Measurements from ENCODE around the gene CORO1C. TPM values are rescaled to one million over a fixed set of nuclear protein-coding genes. Genes with fewer than 3 reads are reported as not detected.
"Not testable (repeated sequence)": the region's sequence is repeated elsewhere in the genome, so short reads cannot be mapped to it uniquely, and the experiment has no call there.

CORO1C gene
- polyA plus RNA-seq, 1 donor: 68.4 TPM

DNA sequence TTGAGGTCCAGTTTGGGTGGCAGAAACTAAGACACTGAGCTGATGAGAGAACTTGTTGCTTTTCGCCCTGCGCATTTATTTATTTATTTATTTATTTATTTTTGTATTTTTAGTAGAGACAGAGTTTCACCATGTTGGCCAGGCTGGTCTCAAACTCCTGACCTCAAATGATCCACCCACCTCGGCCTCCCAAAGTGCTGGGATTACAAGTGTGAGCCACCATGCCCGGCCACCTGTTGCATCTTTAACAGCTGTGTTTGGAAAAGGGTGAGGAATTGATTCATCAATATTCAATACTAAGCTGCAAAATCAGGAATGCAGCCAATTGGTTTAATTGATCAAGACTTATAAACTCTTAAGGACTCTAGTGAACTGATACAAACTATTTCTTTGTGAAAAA lies 73.2 kb downstream of the CORO1C start:
- H3K4me1 ChIP-seq (ENCODE audit: control insufficient read depth, insufficient read depth, low read length); H3K27ac ChIP-seq (ENCODE audit: low read length); H3K9me3 ChIP-seq (ENCODE audit: control insufficient read depth, low read depth, low read length); H3K27me3 ChIP-seq (ENCODE audit: control insufficient read depth, insufficient read depth, low read length); DNase-seq; H3K4me3 ChIP-seq (ENCODE audit: low read length): not testable (repeated sequence)
- no CpG with 5 or more reads among the region's 4 CpGs for WGBS (ENCODE audit: insufficient coverage, low lambda C conversion rate)
- peaks cover 46% of the 10 kb centered on the region for H3K36me3 ChIP-seq (ENCODE audit: control insufficient read depth, insufficient read depth, low read length)

DNA sequence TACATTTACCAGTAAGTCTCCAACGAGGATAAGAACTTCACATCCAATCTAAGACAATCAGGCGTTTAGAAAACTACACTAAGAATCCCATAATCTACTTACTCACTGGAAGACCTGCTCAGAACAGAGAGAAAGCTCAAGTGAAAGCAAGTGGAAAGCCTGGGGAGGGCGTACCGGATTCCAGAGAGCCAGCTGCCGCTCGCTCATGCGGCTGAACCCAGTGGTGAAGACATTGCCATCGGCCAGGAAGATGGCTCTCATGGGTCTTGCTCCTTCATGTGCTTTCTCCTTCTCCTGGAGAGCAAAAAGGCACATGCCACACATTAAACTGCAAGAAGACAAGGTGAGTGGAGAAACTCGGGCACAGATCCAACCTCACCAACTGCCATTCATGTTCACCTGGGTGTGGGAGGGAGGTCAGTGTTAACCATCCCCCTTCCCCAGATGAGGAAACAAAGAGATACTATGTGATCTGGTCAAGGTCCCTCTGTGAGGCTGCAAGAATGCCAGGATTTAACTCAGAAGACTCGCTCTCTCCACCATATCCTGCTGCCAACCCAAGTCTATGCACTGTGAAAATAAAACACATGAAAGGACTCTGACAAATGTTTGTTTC lies 74.1 kb downstream of the CORO1C start:
- no peaks in the 10 kb centered on the region for H3K27me3 ChIP-seq (ENCODE audit: control insufficient read depth, insufficient read depth, low read length)
- no peak overlapping the region for H3K27ac ChIP-seq (ENCODE audit: low read length)
- H3K4me1 ChIP-seq (ENCODE audit: control insufficient read depth, insufficient read depth, low read length): no peaks in the 10 kb centered on the region
- H3K4me3 ChIP-seq (ENCODE audit: low read length): no peak overlapping the region
- peaks cover 3% of the 10 kb centered on the region for H3K9me3 ChIP-seq (ENCODE audit: control insufficient read depth, low read depth, low read length)
- WGBS (ENCODE audit: insufficient coverage, low lambda C conversion rate): no CpG with 5 or more reads among the region's 10 CpGs
- H3K36me3 ChIP-seq (ENCODE audit: control insufficient read depth, insufficient read depth, low read length): peaks cover 55% of the 10 kb centered on the region
- DNase-seq: no peak

DNA sequence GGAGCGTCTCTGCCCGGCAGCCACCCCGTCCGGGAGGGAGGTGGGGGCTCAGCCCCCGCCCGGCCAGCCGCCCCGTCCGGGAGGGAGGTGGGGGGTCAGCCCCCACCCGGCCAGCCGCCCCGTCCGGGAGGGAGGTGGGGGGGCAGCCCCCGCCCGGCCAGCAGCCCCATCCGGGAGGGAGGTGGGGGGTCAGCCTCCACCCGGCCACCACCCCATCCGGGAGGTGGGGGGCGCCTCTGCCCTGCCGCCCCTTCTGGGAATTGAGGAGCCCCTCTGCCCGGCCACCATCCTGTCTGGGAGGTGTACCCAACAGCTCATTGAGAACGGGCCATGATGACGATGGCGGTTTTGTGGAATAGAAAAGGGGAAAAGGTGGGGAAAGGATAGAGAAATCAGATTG lies 75.1 kb downstream of the CORO1C start:
- H3K4me1 ChIP-seq (ENCODE audit: control insufficient read depth, insufficient read depth, low read length); H3K9me3 ChIP-seq (ENCODE audit: control insufficient read depth, low read depth, low read length); H3K27me3 ChIP-seq (ENCODE audit: control insufficient read depth, insufficient read depth, low read length); H3K27ac ChIP-seq (ENCODE audit: low read length); DNase-seq; H3K4me3 ChIP-seq (ENCODE audit: low read length): not testable (repeated sequence)
- WGBS (ENCODE audit: insufficient coverage, low lambda C conversion rate): 100% methylated on average over 1 of the region's 24 CpGs
- H3K36me3 ChIP-seq (ENCODE audit: control insufficient read depth, insufficient read depth, low read length): peaks cover 59% of the 10 kb centered on the region

DNA sequence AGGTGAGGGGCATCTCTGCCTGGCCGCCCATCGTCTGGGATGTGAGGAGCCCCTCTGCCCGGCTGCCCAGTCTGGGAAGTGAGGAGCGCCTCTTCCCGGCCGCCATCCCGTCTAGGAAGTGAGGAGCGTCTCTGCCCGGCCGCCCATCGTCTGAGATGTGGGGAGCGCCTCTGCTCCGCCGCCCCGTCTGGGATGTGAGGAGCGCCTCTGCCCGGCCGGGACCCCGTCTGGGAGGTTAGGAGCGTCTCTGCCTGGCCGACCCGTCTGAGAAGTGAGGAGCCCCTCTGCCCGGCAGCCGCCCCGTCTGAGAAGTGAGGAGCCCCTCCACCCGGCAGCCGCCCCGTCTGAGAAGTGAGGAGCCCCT lies 75.5 kb downstream of the CORO1C start:
- H3K9me3 ChIP-seq (ENCODE audit: control insufficient read depth, low read depth, low read length); H3K4me1 ChIP-seq (ENCODE audit: control insufficient read depth, insufficient read depth, low read length); H3K27me3 ChIP-seq (ENCODE audit: control insufficient read depth, insufficient read depth, low read length); DNase-seq; H3K27ac ChIP-seq (ENCODE audit: low read length); H3K4me3 ChIP-seq (ENCODE audit: low read length): not testable (repeated sequence)
- WGBS (ENCODE audit: insufficient coverage, low lambda C conversion rate): no CpG with 5 or more reads among the region's 28 CpGs
- peaks cover 64% of the 10 kb centered on the region for H3K36me3 ChIP-seq (ENCODE audit: control insufficient read depth, insufficient read depth, low read length)

DNA sequence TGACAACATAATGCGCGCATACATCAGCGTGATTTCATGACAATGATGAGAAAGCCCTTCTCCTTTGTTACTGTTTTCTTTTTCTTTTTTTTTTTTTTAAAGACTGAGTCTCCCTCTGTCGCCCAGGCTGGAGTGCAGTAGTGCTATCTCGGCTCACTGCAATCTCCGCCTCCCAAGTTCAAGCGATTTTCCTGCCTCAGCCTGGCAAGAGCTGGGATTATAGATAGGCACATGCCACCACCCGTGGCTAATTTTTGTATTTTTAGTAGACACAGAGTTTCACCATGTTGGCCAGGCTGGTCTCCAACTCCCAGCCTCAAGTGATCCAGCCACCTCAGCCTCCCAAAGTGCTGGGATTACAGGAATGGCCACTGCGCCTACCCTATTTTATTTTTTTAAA lies 76.7 kb downstream of the CORO1C start:
- H3K27me3 ChIP-seq (ENCODE audit: control insufficient read depth, insufficient read depth, low read length); H3K27ac ChIP-seq (ENCODE audit: low read length); H3K9me3 ChIP-seq (ENCODE audit: control insufficient read depth, low read depth, low read length); H3K4me3 ChIP-seq (ENCODE audit: low read length); DNase-seq; H3K4me1 ChIP-seq (ENCODE audit: control insufficient read depth, insufficient read depth, low read length): not testable (repeated sequence)
- peaks cover 66% of the 10 kb centered on the region for H3K36me3 ChIP-seq (ENCODE audit: control insufficient read depth, insufficient read depth, low read length)
- WGBS (ENCODE audit: insufficient coverage, low lambda C conversion rate): 90% methylated on average over 4 of the region's 9 CpGs

DNA sequence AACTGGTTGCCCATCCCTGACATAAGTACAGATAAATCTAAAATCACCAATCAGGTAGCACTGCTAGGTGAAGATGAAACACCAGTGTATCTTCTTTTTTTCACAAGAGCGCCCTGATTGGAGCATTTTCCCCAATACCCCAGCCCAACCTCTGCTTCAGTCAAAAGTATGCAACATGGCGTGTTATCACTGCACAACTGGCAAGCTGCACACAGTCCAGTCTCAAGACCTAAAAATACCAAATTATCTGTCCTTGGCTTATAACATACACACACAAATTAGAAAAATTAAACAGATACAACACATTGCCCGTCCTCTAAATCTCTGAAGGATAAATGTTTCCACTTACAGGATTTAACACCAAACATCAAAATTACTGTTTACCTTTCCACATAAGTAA lies 77.4 kb downstream of the CORO1C start:
- Histone ChIP-seq H3K4me3 (ENCODE audit: low read length) (no peak overlapping the region), H3K36me3 (ENCODE audit: control insufficient read depth, insufficient read depth, low read length) (peaks cover 66% of the 10 kb centered on the region), H3K9me3 (ENCODE audit: control insufficient read depth, low read depth, low read length) (peaks cover 3% of the 10 kb centered on the region), H3K27ac (ENCODE audit: low read length) (no peak overlapping the region), H3K27me3 (ENCODE audit: control insufficient read depth, insufficient read depth, low read length) (no peaks in the 10 kb centered on the region), H3K4me1 (ENCODE audit: control insufficient read depth, insufficient read depth, low read length) (no peaks in the 10 kb centered on the region)
- DNase-seq: no peak
- 100% methylated on average over 1 of the region's 3 CpGs for WGBS (ENCODE audit: insufficient coverage, low lambda C conversion rate)

DNA sequence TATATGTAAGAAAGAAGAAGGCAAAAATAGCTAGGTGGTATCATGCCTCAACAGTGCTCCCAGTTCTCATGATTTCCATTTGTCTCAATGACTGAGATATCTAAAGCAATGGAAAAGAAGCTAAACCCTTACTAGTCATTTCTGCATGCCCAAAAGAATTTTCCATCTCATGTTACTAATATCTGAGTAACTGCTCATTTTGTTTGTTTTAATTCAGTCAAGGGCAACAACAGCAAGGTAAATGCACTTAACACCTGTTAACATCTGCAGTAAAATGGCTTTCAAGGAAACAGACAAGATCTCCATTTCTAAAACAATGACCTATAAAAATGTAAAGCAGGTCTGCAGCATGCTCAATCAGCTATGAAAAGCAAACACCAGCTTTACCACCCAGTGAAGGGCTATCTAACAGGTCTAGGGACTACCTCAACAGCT lies 78.2 kb downstream of the CORO1C start:
- no peak overlapping the region for H3K27ac ChIP-seq (ENCODE audit: low read length)
- H3K36me3 ChIP-seq (ENCODE audit: control insufficient read depth, insufficient read depth, low read length): peaks cover 66% of the 10 kb centered on the region
- DNase-seq: no peak
- H3K27me3 ChIP-seq (ENCODE audit: control insufficient read depth, insufficient read depth, low read length): no peaks in the 10 kb centered on the region
- H3K4me1 ChIP-seq (ENCODE audit: control insufficient read depth, insufficient read depth, low read length): no peaks in the 10 kb centered on the region
- peaks cover 3% of the 10 kb centered on the region for H3K9me3 ChIP-seq (ENCODE audit: control insufficient read depth, low read depth, low read length)
- H3K4me3 ChIP-seq (ENCODE audit: low read length): no peak overlapping the region

DNA sequence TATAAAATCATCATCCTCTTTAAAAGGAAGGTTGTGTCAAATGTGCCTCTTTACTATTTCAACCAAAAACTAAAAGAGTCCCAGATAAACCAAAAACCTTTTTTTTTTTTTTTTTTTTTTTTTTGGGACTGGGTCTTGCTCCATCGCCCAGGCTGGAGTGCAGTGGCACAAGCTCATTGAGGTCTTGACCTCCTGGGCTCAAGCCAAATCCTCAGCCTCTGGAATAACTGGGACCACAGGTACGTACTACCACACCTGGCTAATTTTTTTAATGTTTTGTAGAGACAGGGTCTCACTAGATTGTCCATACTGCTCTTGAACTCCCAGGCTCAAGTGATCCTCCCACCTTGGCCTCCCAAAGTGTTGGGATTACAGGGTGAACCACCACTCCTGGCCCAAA lies 81.2 kb downstream of the CORO1C start:
- Histone ChIP-seq H3K27ac (ENCODE audit: low read length) (no peak overlapping the region), H3K9me3 (ENCODE audit: control insufficient read depth, low read depth, low read length) (no peaks in the 10 kb centered on the region), H3K4me1 (ENCODE audit: control insufficient read depth, insufficient read depth, low read length) (no peaks in the 10 kb centered on the region), H3K27me3 (ENCODE audit: control insufficient read depth, insufficient read depth, low read length) (no peaks in the 10 kb centered on the region), H3K36me3 (ENCODE audit: control insufficient read depth, insufficient read depth, low read length) (peaks cover 74% of the 10 kb centered on the region), H3K4me3 (ENCODE audit: low read length) (no peak overlapping the region)
- WGBS (ENCODE audit: insufficient coverage, low lambda C conversion rate): no CpG with 5 or more reads among the region's 2 CpGs
- DNase-seq: no peak

DNA sequence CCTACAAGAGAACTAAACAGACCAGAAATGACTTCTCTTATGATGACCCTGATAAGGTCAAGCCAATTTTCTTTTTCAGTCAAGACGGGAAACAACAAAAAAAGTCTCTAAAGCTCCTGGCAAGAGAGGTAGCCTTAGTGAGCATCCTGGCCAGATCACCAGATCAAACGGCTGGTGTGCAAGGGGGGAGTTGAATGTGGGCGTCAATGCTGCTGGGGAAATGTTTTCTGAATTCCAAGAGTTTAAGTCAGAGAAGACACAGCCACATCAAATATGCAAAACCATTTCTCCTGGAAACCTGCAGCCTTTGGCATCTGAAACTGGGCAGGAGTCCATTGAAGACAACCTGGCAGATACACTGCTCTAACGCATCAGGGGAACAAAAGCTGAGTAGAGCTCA lies 81.6 kb downstream of the CORO1C start:
- no peak overlapping the region for H3K27ac ChIP-seq (ENCODE audit: low read length)
- no CpG with 5 or more reads among the region's 4 CpGs for whole genome bisulfite sequencing (ENCODE audit: insufficient coverage, low lambda C conversion rate)
- peaks cover 78% of the 10 kb centered on the region for H3K36me3 ChIP-seq (ENCODE audit: control insufficient read depth, insufficient read depth, low read length)

DNA sequence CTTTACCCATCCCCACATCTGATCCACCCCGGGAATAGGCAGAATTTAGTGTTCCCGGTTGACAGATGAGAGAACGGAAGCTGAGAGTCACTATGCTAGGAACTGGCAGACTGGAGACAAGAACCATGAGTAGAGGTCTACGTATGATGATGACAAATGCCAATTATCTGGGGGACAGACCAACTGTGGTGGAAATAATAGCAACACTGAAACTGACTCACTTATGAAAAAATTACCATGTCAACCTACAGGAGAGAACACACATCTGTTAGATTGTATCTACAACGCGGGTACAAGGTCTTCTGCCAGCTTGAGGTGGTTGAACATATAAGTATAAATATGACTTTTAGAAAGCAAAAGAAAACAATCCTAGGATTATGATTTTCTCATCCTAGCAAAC lies 82.2 kb downstream of the CORO1C start:
- Histone ChIP-seq H3K9me3 (ENCODE audit: control insufficient read depth, low read depth, low read length) (no peaks in the 10 kb centered on the region), H3K36me3 (ENCODE audit: control insufficient read depth, insufficient read depth, low read length) (peaks cover 79% of the 10 kb centered on the region), H3K4me3 (ENCODE audit: low read length) (no peak overlapping the region), H3K27ac (ENCODE audit: low read length) (no peak overlapping the region), H3K4me1 (ENCODE audit: control insufficient read depth, insufficient read depth, low read length) (no peaks in the 10 kb centered on the region), H3K27me3 (ENCODE audit: control insufficient read depth, insufficient read depth, low read length) (no peaks in the 10 kb centered on the region)
- no peak for DNase-seq
- WGBS (ENCODE audit: insufficient coverage, low lambda C conversion rate): 100% methylated on average over 3 of the region's 6 CpGs

More for the DNA sequence above, 81.6 kb downstream of the CORO1C start:
- no peak overlapping the region for H3K4me3 ChIP-seq (ENCODE audit: low read length)
- H3K4me1 ChIP-seq (ENCODE audit: control insufficient read depth, insufficient read depth, low read length): no peaks in the 10 kb centered on the region
- H3K27me3 ChIP-seq (ENCODE audit: control insufficient read depth, insufficient read depth, low read length): no peaks in the 10 kb centered on the region
- DNase-seq: no peak
- H3K9me3 ChIP-seq (ENCODE audit: control insufficient read depth, low read depth, low read length): no peaks in the 10 kb centered on the region

DNA sequence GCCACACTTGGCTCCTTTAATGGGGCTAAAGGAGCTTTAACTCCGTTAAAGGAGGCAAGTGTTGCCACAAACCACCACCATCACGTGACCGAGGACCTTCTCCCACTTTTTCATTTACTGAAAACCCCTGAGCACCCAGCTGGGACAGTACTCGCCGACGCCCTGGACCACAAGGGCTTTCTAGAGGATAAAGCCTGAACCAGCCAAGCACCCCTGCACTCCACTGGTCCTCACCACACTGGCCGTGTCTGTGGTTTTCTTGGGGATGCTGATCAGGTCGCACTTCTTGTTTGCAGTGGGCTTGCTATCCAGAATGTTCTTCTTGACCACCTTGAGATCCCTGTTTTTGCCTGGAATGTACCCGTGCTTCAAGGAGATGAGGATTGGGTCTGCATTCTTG lies 82.9 kb downstream of the CORO1C start:
- H3K27ac ChIP-seq (ENCODE audit: low read length): no peak overlapping the region
- no peaks in the 10 kb centered on the region for H3K4me1 ChIP-seq (ENCODE audit: control insufficient read depth, insufficient read depth, low read length)
- no peaks in the 10 kb centered on the region for H3K27me3 ChIP-seq (ENCODE audit: control insufficient read depth, insufficient read depth, low read length)
- H3K36me3 ChIP-seq (ENCODE audit: control insufficient read depth, insufficient read depth, low read length): peaks cover 75% of the 10 kb centered on the region
- H3K4me3 ChIP-seq (ENCODE audit: low read length): no peak overlapping the region
- WGBS (ENCODE audit: insufficient coverage, low lambda C conversion rate): 100% methylated on average over 1 of the region's 9 CpGs
- no peak for DNase-seq
- no peaks in the 10 kb centered on the region for H3K9me3 ChIP-seq (ENCODE audit: control insufficient read depth, low read depth, low read length)
